ENCODE results near the gene LAMC2. TPM values are rescaled to one million over a fixed set of nuclear protein-coding genes. Genes with fewer than 3 reads are reported as not detected.

LAMC2 gene
- total and polyA plus RNA-seq, 11 donors: 0.50 to 15.4 (median 1.5) TPM

DNA sequence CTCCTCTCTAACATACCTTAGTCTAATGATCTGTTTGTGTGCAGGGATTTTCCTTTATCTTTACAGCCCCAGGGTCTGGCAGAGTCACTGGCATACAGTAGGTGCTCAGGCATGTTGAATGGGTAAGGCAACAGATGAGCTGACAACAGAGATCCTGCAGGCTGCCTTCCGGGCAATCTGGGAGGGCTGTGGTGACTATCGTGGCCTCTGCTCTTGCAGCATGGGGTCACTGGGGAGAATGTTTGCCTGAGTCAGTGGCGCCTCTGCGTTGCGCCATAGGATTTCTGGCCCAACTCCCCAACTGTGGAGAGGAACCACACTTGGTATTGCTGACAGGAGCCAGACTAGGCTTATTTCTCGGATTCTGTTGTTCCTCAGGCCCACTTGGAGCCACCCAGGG is 93.8 kb downstream of the LAMC2 start:
- peak overlapping the region in 7 of 12 donors; percentile 19 to 87 (median 43) for H3K27ac ChIP-seq
- no peak overlapping the region for H3K4me3 ChIP-seq
- H3K27me3 ChIP-seq: no peaks in the 10 kb centered on the region
- H3K36me3 ChIP-seq: no peaks in the 10 kb centered on the region
- peaks cover 0 to 51% (median 34%) of the 10 kb centered on the region in 12 donors for H3K4me1 ChIP-seq
- WGBS, 4 donors: 89 to 96% (median 93%) methylated on average over 6 of the region's 6 CpGs
- ATAC-seq (peak in 1 of 4 donors; percentile 16), DNase-seq (peak in 3 of 5 donors; percentile 50 to 75 (median 61))
- intact Hi-C loops (cut with DNase I): loop anchor here (2.0 to 10.0 kb wide), 12 partner anchors 38 to 355 kb away; partner anchors contain the start of genes SMG7 (in 7 of the 10), ARPC5 (in 1 of the 10) and NMNAT2 (in 1 of the 10)
- no peak for TF ChIP-seq POLR2A (IDR thresholded peaks at IDR 0.05)
- TF ChIP-seq, protein P1, sequence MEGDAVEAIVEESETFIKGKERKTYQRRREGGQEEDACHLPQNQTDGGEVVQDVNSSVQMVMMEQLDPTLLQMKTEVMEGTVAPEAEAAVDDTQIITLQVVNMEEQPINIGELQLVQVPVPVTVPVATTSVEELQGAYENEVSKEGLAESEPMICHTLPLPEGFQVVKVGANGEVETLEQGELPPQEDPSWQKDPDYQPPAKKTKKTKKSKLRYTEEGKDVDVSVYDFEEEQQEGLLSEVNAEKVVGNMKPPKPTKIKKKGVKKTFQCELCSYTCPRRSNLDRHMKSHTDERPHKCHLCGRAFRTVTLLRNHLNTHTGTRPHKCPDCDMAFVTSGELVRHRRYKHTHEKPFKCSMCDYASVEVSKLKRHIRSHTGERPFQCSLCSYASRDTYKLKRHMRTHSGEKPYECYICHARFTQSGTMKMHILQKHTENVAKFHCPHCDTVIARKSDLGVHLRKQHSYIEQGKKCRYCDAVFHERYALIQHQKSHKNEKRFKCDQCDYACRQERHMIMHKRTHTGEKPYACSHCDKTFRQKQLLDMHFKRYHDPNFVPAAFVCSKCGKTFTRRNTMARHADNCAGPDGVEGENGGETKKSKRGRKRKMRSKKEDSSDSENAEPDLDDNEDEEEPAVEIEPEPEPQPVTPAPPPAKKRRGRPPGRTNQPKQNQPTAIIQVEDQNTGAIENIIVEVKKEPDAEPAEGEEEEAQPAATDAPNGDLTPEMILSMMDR (IDR thresholded peaks at IDR 0.05): no peak
- H3K9me3 ChIP-seq: no peaks in the 10 kb centered on the region

DNA sequence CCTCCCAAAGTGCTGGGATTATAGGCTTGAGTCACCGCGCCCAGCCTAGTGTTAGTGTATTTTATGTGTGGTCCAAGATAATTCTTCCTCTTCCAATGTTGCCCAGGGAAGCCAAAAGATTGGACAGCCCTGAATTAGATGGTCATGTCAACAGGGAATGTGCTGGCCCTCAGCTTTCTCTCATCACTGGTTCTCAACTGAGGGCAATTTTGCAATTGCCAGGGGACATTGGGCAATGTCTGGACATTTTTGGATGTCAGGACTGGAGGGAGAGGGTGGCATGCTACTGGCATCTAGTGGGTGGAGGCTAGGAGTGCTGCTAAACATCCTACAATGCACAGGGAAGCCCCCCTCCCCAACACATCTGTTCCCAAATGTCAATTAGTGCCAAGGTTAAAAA is 95.0 kb downstream of the LAMC2 start:
- DNase-seq (no peak), ATAC-seq (peak in 2 of 4 donors; percentile 1 to 36)
- Histone ChIP-seq H3K27ac (peak overlapping the region in 11 of 12 donors; percentile 64 to 94 (median 83)), H3K36me3 (no peaks in the 10 kb centered on the region), H3K9me3 (no peaks in the 10 kb centered on the region), H3K27me3 (no peaks in the 10 kb centered on the region), H3K4me3 (no peak overlapping the region), H3K4me1 (peaks cover 0 to 57% (median 39%) of the 10 kb centered on the region in 12 donors)
- TF ChIP-seq, protein P1 (IDR thresholded peaks at IDR 0.05): no peak
- TF ChIP-seq POLR2A (IDR thresholded peaks at IDR 0.05): no peak
- intact Hi-C loops (cut with DNase I): loop anchor here (1.0 to 10.0 kb wide), 12 partner anchors 35 to 354 kb away; partner anchors contain the start of genes SMG7 (in 7 of the 10), ARPC5 (in 1 of the 10) and NMNAT2 (in 1 of the 10)
- WGBS, 4 donors: 92 to 100% (median 99%) methylated on average over 2 of the region's 2 CpGs

DNA sequence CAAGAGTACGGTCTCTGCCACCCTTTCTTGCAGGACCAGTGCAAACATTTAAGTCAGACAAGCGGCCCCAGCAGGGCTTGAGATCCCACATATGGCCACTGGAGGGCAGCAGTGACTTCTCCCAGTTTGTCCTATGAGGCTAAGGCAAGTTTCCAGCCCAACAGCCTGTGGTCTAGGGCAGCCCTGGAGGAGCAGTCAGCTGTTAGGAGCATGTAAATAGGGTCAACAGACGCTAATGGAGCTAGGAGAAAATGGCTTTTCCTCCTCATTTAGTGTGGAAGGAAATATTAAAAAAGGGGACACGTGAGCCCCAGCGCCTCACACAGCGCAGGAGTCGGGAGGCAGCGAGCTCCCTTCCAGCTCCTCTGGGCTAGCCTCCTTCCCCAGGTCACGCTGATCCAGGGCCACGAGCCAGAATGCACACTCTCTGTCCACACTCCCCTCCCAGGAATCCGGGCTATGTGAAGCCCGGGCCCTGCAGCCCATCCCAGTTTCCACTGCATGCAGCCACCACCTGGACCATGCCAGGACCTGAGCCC is 95.6 kb downstream of the LAMC2 start:
- 5 to 14% (median 12%) methylated on average over 10 to 12 of the region's 12 CpGs for WGBS, 4 donors
- DNase-seq: peak; percentile 90 to 95 (median 90)
- Histone ChIP-seq H3K9me3 (no peaks in the 10 kb centered on the region), H3K27ac (peak overlapping the region; percentile 64 to 94 (median 82)), H3K36me3 (no peaks in the 10 kb centered on the region), H3K4me3 (peak overlapping the region in 3 of 12 donors; percentile 24 to 27 (median 25)), H3K4me1 (peaks cover 0 to 62% (median 44%) of the 10 kb centered on the region in 12 donors), H3K27me3 (no peaks in the 10 kb centered on the region)
- peak; percentile 87 to 94 (median 91) for ATAC-seq
- intact Hi-C loops (cut with DNase I): loop anchor here (1.0 to 10.0 kb wide), 14 partner anchors 23 to 353 kb away; partner anchors contain the start of genes SMG7 (in 7 of the 10), ARPC5 (in 1 of the 10) and NMNAT2 (in 1 of the 10)
- TF ChIP-seq, protein P1 (IDR thresholded peaks at IDR 0.05): peak; percentile 91 to 98 (median 96)
- TF ChIP-seq POLR2A (IDR thresholded peaks at IDR 0.05): no peak
